HL-60 (cell line): ENCODE measurements around the gene DLEC1.

Experiments
- DNase-seq, 2 experiments: peaks; one replicate each; pipeline ENCODE4 v3.0.0-alpha.2; 2010 to 2020; ENCODE audit warnings: low read depth in 1 of 2, low spot score in 1 of 2
- H3K27ac ChIP-seq: fragments of 250-450 bp; sonication (Bioruptor Pico); replicated peaks from 2 replicates; pipeline ENCODE4 v1.5.1; 2020; ENCODE audit warnings: mild to moderate bottlenecking, moderate library complexity
- H3K27me3 ChIP-seq: fragments of 250-450 bp; sonication (Bioruptor Pico); 2 replicates; pipeline ENCODE4 v1.5.1; 2021; ENCODE audit warnings: mild to moderate bottlenecking, moderate library complexity; ENCODE audit not compliant: insufficient read depth, poor library complexity, severe bottlenecking
- H3K4me3 ChIP-seq: replicated peaks from 2 replicates; pipeline ENCODE4 v1.5.1; 2011; ENCODE audit warnings: mild to moderate bottlenecking, control low read depth, low read length; ENCODE audit not compliant: insufficient read depth
- CTCF ChIP-seq: IDR thresholded peaks from one replicate; pipeline ENCODE4 v1.5.1; 2011; ENCODE audit warnings: low read length, control low read depth, inconsistent platforms; ENCODE audit not compliant: insufficient read depth
- GABPA ChIP-seq: IDR thresholded peaks from 2 replicates; pipeline ENCODE4 v1.6.1; 2012; ENCODE audit warnings: low read depth
- POLR2AphosphoS5 ChIP-seq: IDR thresholded peaks from 2 replicates; pipeline ENCODE4 v1.6.1; 2012; ENCODE audit warnings: low read depth
- REST ChIP-seq: IDR thresholded peaks from 2 replicates; pipeline ENCODE4 v1.6.1; 2012; ENCODE audit warnings: low read depth; ENCODE audit not compliant: insufficient replicate concordance
- SPI1 ChIP-seq: IDR thresholded peaks from 2 replicates; pipeline ENCODE4 v1.6.1; 2012; ENCODE audit warnings: low read depth, mild to moderate bottlenecking, borderline replicate concordance

Gene DLEC1

GRCh38 chr3:38011111-38011510 is 27.9 kb upstream of the DLEC1 start:
- TF ChIP-seq POLR2AphosphoS5 = no peak
- no peak for TF ChIP-seq GABPA
- TF ChIP-seq CTCF = no peak
- Histone ChIP-seq H3K4me3 (no peak overlapping the region), H3K27me3 (no peaks in the 10 kb centered on the region), H3K27ac (no peak overlapping the region)
- DNase-seq = no peak

- H3K4me3 ChIP-seq = no peak overlapping the region
- no peak for DNase-seq
- TF ChIP-seq POLR2AphosphoS5 (no peak), GABPA (no peak), SPI1 (no peak), REST (no peak), CTCF (no peak)
These were observed 23.5 kb upstream of the DLEC1 start for GRCh38 chr3:38015485-38015884.

GRCh38 chr3:38015984-38016383 is 23.0 kb upstream of the DLEC1 start:
- no peak for DNase-seq
- H3K27ac ChIP-seq = no peak overlapping the region
- no peak overlapping the region for H3K4me3 ChIP-seq
- H3K27me3 ChIP-seq = no peaks in the 10 kb centered on the region
- TF ChIP-seq GABPA (no peak), CTCF (no peak), SPI1 (no peak), REST (no peak), POLR2AphosphoS5 (no peak)

More at GRCh38 chr3:38015485-38015884, 23.5 kb upstream of the DLEC1 start:
- no peaks in the 10 kb centered on the region for H3K27me3 ChIP-seq
- H3K27ac ChIP-seq = no peak overlapping the region

GRCh38 chr3:38016410-38016809 is 22.6 kb upstream of the DLEC1 start:
- Histone ChIP-seq H3K4me3 (no peak overlapping the region), H3K27me3 (no peaks in the 10 kb centered on the region), H3K27ac (no peak overlapping the region)
- no peak for DNase-seq
- TF ChIP-seq POLR2AphosphoS5 (no peak), CTCF (no peak), REST (no peak), SPI1 (no peak), GABPA (no peak)
